Tibial artery (tissue), 4 donors: ENCODE results near the gene EZH2.

Experiments
- DNase-seq, 2 donors: peaks; one replicate each; pipeline ENCODE4 v3.0.0-alpha.2; 2019
- H3K27ac ChIP-seq, 2 donors: fragments of 200-600 bp; sonication (generic) in 1 of 2; 1 replicate in 1 of 2; 2 replicates in 1 of 2; pipeline ENCODE4 v1.5.1; 2018 to 2019; ENCODE audit warnings: mild to moderate bottlenecking in 1 of 2
- H3K27me3 ChIP-seq, 2 donors: fragments of 200-600 bp; sonication (generic) in 1 of 2; one replicate each; pipeline versions ENCODE4 v1.5.1 to v1.6.0; 2016 to 2019
- H3K36me3 ChIP-seq, 3 donors: fragments of 200-600 bp; sonication (generic) in 2 of 3; one replicate each; pipeline ENCODE4 v1.5.1; 2016 to 2019; ENCODE audit warnings: mild to moderate bottlenecking in 2 of 3
- H3K4me1 ChIP-seq, 4 donors: fragments of 200-600 bp; sonication (generic) in 2 of 4; 1 replicate in 3 of 4; 2 replicates in 1 of 4; pipeline ENCODE4 v1.5.1; 2016 to 2019
- H3K4me3 ChIP-seq, 2 donors: fragments of 200-600 bp; sonication (generic) in 1 of 2; 1 replicate in 1 of 2; 2 replicates in 1 of 2; pipeline ENCODE4 v1.5.1; 2018 to 2019; ENCODE audit warnings: mild to moderate bottlenecking in 2 of 2
- H3K9me3 ChIP-seq, 3 donors: fragments of 200-600 bp; sonication (generic) in 1 of 3; one replicate each; pipeline ENCODE4 v1.5.1; 2016 to 2019
- CTCF ChIP-seq, 2 experiments: fragments of 200-600 bp in 1 of 2; fragments of 450-650 bp in 1 of 2; IDR thresholded peaks; one replicate each; pipeline ENCODE4 v1.5.1; 2017 to 2019; ENCODE audit warnings: antibody characterized with exemption in 2 of 2, mild to moderate bottlenecking in 1 of 2, moderate library complexity in 1 of 2
- intact Hi-C: fragments of 100-400 bp; cut with DNase I; formaldehyde crosslinking; loops from one replicate; pipeline ENCODE4 v1.15.0; 2023; ENCODE audit warnings: low total_unique reads

Gene EZH2

GRCh38 chr7:148886844-148887243, 2.8 kb upstream of the EZH2 start:
- H3K27me3 ChIP-seq: no peaks in the 10 kb centered on the region
- H3K4me3 ChIP-seq: no peak overlapping the region
- no peak for TF ChIP-seq CTCF (IDR thresholded peaks at IDR 0.05)
- peaks cover 0 to 11% (median 6%) of the 10 kb centered on the region in 4 donors for H3K4me1 ChIP-seq
- H3K9me3 ChIP-seq: no peaks in the 10 kb centered on the region
- intact Hi-C loops: loop anchor here (5.0 kb wide), 1 partner anchor 190 kb away; the partner anchor contains the start of gene CUL1
- no peaks in the 10 kb centered on the region for H3K36me3 ChIP-seq
- DNase-seq: no peak
- H3K27ac ChIP-seq: no peak overlapping the region

- no peaks in the 10 kb centered on the region for H3K9me3 ChIP-seq
- intact Hi-C loops: loop anchor here (2.0 to 5.0 kb wide), 2 partner anchors 56 to 187 kb away; partner anchors contain the start of gene CUL1
- peak in 1 of 2 experiments; percentile 8 for TF ChIP-seq CTCF (IDR thresholded peaks at IDR 0.05)
- H3K4me3 ChIP-seq: peak overlapping the region; percentile 72 to 99
- no peaks in the 10 kb centered on the region for H3K36me3 ChIP-seq
- peaks cover 0 to 11% (median 6%) of the 10 kb centered on the region in 4 donors for H3K4me1 ChIP-seq
- no peaks in the 10 kb centered on the region for H3K27me3 ChIP-seq
- peak overlapping the region; percentile 81 to 83 for H3K27ac ChIP-seq
- DNase-seq: peak; percentile 87 to 96
Measured at GRCh38 chr7:148884299-148885022, 370 bp upstream of the EZH2 start.

GRCh38 chr7:148883266-148884048, 634 bp downstream of the EZH2 start:
- H3K27me3 ChIP-seq: no peaks in the 10 kb centered on the region
- peak overlapping the region; percentile 62 to 83 for H3K27ac ChIP-seq
- H3K36me3 ChIP-seq: no peaks in the 10 kb centered on the region
- H3K4me1 ChIP-seq: peaks cover 0 to 11% (median 6%) of the 10 kb centered on the region in 4 donors
- intact Hi-C loops: loop anchor here (2.0 kb wide), 1 partner anchor 57 kb away; no protein-coding TSS in a partner anchor
- peak; percentile 44 to 70 for DNase-seq
- no peaks in the 10 kb centered on the region for H3K9me3 ChIP-seq
- peak overlapping the region; percentile 72 to 99 for H3K4me3 ChIP-seq
- no peak for TF ChIP-seq CTCF (IDR thresholded peaks at IDR 0.05)

- Histone ChIP-seq H3K36me3 (no peaks in the 10 kb centered on the region), H3K4me3 (peak overlapping the region; percentile 72 to 99), H3K27ac (no peak overlapping the region), H3K27me3 (no peaks in the 10 kb centered on the region), H3K4me1 (peaks cover 0 to 11% (median 6%) of the 10 kb centered on the region in 4 donors), H3K9me3 (no peaks in the 10 kb centered on the region)
- intact Hi-C loops: no loop called here
- DNase-seq: no peak
- no peak for TF ChIP-seq CTCF (IDR thresholded peaks at IDR 0.05)
Measured at GRCh38 chr7:148882841-148883265, 1.2 kb downstream of the EZH2 start.

- intact Hi-C loops: no loop called here
- H3K4me3 ChIP-seq: no peak overlapping the region
- no peaks in the 10 kb centered on the region for H3K27me3 ChIP-seq
- H3K36me3 ChIP-seq: no peaks in the 10 kb centered on the region
- peaks cover 0 to 11% (median 6%) of the 10 kb centered on the region in 4 donors for H3K4me1 ChIP-seq
- no peak overlapping the region for H3K27ac ChIP-seq
- TF ChIP-seq CTCF (IDR thresholded peaks at IDR 0.05): no peak
- no peaks in the 10 kb centered on the region for H3K9me3 ChIP-seq
- no peak for DNase-seq
Measured at GRCh38 chr7:148882192-148882591, 1.9 kb downstream of the EZH2 start.
